HAP-1 (cell line): ENCODE measurements around the gene CIPC.

Experiments used
- DNase-seq, 2 experiments: peaks; one replicate each; pipeline ENCODE4 v3.0.0-alpha.2; 2016 to 2020; ENCODE audit warnings: low spot score in 2 of 2
- H3K27me3 ChIP-seq: fragments of 250-450 bp; sonication (Bioruptor Pico); 2 replicates; pipeline ENCODE4 v1.5.1; 2020; ENCODE audit warnings: low read depth, mild to moderate bottlenecking, moderate library complexity
- H3K36me3 ChIP-seq: fragments of 250-450 bp; sonication (Bioruptor Pico); replicated peaks from 2 replicates; pipeline ENCODE4 v1.5.1; 2020; ENCODE audit warnings: mild to moderate bottlenecking
- H3K4me1 ChIP-seq: fragments of 250-450 bp; sonication (Bioruptor Pico); 2 replicates; pipeline ENCODE4 v1.5.1; 2020; ENCODE audit warnings: mild to moderate bottlenecking
- H3K4me3 ChIP-seq: fragments of 250-450 bp; sonication (Bioruptor Pico); 2 replicates; pipeline ENCODE4 v1.5.1; 2020; ENCODE audit warnings: mild to moderate bottlenecking, moderate library complexity
- H3K9me3 ChIP-seq: fragments of 250-450 bp; sonication (Bioruptor Pico); 2 replicates; pipeline ENCODE4 v1.5.1; 2020; ENCODE audit warnings: mild to moderate bottlenecking, moderate library complexity
- in situ Hi-C: fragments of 300-500 bp; cut with MboI; formaldehyde crosslinking; loops from 3 replicates; pipeline ENCODE4 v1.14.3; 2020; ENCODE audit warnings: low sequenced_read_pairs, inconsistent platforms, mixed read lengths

CIPC gene

GRCh38 chr14:77064521-77065178 is 33.4 kb upstream of the CIPC start:
- Histone ChIP-seq H3K9me3 (no peaks in the 10 kb centered on the region), H3K4me3 (no peak overlapping the region), H3K27me3 (peaks cover 4% of the 10 kb centered on the region), H3K4me1 (no peaks in the 10 kb centered on the region), H3K36me3 (no peaks in the 10 kb centered on the region)
- in situ Hi-C loops, result no loop called here
- no peak for DNase-seq

DNA sequence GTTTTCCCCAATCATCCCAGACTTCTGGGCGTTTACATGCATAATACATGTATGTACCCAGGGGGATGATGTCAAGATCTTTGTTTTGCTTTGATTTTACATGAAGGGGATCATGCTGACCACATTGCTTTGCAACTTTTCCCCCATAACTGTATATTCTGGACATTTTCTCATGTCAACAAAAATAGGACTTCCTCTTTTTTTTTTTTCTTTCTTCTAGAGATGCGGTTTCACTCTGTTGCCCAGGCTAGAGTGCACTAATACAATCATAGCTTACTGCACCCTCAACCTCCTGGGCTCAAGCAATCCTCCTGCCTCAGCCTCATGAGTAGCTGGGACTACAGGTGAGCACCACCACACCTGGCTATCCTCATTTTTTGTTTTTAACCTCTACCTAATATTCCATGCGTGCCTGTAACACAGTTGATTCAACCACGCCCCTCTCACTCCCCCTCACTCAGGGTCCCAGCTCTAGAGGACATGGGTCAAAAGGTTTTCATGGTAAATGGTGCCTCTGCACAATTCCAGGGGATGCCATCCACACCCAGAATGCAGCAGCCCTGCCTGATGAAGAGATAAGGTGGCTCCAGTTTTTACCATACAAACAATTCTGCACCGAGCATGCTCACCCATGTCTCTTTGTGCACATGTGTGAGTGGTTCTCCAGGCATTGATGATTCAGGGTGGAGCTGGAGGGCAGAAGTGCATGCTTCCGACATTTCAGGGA is 32.0 kb upstream of the CIPC start:
- Histone ChIP-seq H3K4me1 (no peaks in the 10 kb centered on the region), H3K9me3 (no peaks in the 10 kb centered on the region), H3K4me3 (no peak overlapping the region), H3K36me3 (no peaks in the 10 kb centered on the region), H3K27me3 (peaks cover 4% of the 10 kb centered on the region)
- DNase-seq, result no peak
- in situ Hi-C loops, result no loop called here

DNA sequence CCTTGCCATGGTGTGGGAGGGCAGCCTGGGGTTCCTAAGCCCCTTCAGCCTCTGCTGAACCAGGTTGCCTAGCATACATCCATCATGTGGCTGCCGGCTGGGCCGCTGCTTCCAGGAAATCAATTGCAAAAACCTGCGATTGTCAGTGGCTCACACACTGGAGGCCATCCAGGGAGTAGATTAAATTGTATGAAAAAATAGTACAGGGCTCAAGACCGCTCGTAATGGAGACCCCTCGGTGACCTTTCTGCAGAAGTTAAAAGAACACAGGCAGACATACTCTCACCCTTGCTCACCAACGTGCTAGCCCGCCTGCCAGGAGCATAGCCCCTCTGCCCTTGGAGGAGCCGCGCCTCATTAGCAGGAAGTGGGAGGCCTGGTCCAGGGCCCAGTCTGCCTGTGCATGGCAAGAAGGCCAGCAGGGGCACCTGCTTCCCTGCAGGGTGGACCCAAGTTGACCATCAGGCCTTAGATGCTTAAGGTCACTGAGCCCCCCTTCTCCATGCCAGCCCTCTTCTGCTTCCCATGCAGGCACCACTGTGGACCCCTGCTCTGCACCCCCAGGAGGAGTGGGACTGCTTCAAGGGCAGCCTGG is 31.4 kb upstream of the CIPC start:
- Histone ChIP-seq H3K27me3 (peaks cover 4% of the 10 kb centered on the region), H3K9me3 (no peaks in the 10 kb centered on the region), H3K36me3 (no peaks in the 10 kb centered on the region), H3K4me1 (no peaks in the 10 kb centered on the region), H3K4me3 (no peak overlapping the region)
- no peak for DNase-seq
- in situ Hi-C loops, result no loop called here

DNA sequence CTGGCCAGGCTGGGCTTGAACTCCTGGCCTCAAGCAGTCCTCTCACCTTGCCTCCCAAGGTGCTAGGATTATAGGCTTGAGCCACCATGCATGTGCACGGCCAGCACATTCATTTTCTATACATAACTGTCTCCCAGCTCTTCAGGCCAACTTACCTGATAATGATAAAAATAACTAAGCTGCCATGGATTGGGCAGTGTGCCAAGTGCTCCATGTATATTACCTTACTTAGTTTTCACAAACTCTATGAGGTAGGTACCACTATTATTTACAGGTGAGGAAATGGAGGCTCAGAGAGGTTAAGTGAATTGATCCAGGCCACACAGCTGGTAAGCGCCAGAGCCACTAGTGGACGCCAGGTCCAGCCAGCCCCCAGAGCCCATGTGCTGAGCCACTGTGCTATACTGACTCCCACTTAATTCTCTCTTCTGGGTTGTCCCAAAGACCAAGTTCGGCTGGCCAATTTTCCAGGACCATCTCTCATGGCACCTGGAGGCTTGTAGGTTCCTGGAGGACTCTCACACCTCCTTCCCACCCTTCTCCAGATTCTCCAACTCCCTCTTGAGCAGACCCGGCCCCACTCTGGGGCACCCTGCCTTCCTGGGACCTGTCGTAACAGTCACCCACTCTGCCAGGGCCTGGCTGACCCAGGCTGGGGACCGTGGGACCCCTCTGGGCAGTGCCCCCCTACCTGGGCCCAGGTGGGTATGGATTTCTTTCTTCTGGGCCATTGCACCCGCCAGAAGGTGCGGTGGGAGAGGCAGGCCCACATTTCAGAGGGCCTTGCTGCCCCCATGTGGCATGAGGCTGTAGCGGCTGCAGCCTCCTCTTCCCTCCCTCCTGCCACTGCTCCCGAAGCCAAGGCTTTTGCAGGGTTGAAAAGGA is 30.2 kb upstream of the CIPC start:
- Histone ChIP-seq H3K4me3 (no peak overlapping the region), H3K27me3 (peaks cover 4% of the 10 kb centered on the region), H3K36me3 (no peaks in the 10 kb centered on the region), H3K9me3 (no peaks in the 10 kb centered on the region), H3K4me1 (no peaks in the 10 kb centered on the region)
- DNase-seq, result peak; percentile 60 to 76
- in situ Hi-C loops, result no loop called here

- H3K4me3 ChIP-seq, result no peak overlapping the region
- peaks cover 4% of the 10 kb centered on the region for H3K27me3 ChIP-seq
- H3K9me3 ChIP-seq, result no peaks in the 10 kb centered on the region
- DNase-seq, result no peak
- in situ Hi-C loops, result no loop called here
- no peaks in the 10 kb centered on the region for H3K4me1 ChIP-seq
- H3K36me3 ChIP-seq, result no peaks in the 10 kb centered on the region
Observed at GRCh38 chr14:77068517-77069200, 29.4 kb upstream of the CIPC start.

DNA sequence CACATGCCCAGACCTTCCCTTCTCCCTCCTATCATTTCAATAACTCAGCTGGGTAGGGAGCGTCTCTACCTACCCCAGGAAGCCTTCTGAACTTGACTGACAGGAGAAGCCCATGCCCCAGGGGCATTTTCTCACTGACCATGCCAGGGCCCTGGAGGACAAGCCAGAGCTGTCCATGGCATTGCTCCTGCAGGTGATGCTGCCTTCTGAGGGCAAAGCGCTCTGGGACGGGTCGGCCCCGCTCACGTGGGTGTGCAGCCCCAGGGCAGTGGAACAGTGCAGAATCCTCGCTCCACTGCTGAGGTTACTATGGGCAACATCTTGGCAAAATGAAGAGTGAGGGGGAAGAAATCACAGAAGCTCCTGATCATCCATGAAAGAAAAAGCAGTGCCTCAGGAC is 28.5 kb upstream of the CIPC start:
- DNase-seq, result no peak
- Histone ChIP-seq H3K4me3 (no peak overlapping the region), H3K9me3 (no peaks in the 10 kb centered on the region), H3K4me1 (no peaks in the 10 kb centered on the region), H3K27me3 (peaks cover 4% of the 10 kb centered on the region), H3K36me3 (no peaks in the 10 kb centered on the region)
- in situ Hi-C loops, result no loop called here

DNA sequence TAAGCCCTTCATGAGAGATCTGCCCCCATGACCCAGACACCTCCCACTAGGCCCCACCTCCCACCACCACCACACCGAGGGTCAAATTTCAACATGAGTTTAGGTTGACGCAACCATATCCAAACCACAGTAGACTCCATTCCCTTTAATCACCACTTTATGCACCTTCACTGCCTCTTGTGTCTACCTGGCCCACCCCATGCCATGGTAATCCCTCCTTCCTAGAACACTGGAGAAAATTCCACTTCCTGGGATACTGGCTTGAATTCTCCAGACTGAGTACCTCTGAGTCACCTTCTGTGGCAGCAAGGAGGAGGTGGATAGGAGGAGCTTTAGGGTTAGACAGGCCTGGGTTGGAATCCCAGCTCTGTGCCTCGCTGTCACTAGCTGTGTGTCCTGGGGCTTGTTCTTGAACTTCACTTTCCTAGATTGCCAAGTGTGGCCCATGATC is 26.1 kb upstream of the CIPC start:
- Histone ChIP-seq H3K4me1 (peaks cover 5% of the 10 kb centered on the region; the same call in 1 of the 2 replicates), H3K36me3 (no peaks in the 10 kb centered on the region), H3K9me3 (no peaks in the 10 kb centered on the region), H3K4me3 (no peak overlapping the region), H3K27me3 (peaks cover 4% of the 10 kb centered on the region)
- no peak for DNase-seq
- in situ Hi-C loops, result no loop called here

GRCh38 chr14:77074969-77075368 is 23.1 kb upstream of the CIPC start:
- in situ Hi-C loops, result no loop called here
- Histone ChIP-seq H3K9me3 (no peaks in the 10 kb centered on the region), H3K4me1 (peaks cover 5% of the 10 kb centered on the region; the same call in 1 of the 2 replicates), H3K27me3 (no peaks in the 10 kb centered on the region; the same call in 1 of the 2 replicates), H3K4me3 (no peak overlapping the region), H3K36me3 (no peaks in the 10 kb centered on the region)
- no peak for DNase-seq

- peaks cover 5% of the 10 kb centered on the region; the same call in 1 of the 2 replicates for H3K4me1 ChIP-seq
- no peaks in the 10 kb centered on the region for H3K36me3 ChIP-seq
- in situ Hi-C loops, result no loop called here
- H3K9me3 ChIP-seq, result no peaks in the 10 kb centered on the region
- H3K4me3 ChIP-seq, result no peak overlapping the region
- no peaks in the 10 kb centered on the region for H3K27me3 ChIP-seq
- DNase-seq, result peak in 1 of 2 experiments; percentile 17
Observed at GRCh38 chr14:77076113-77076631, 21.9 kb upstream of the CIPC start.

- H3K9me3 ChIP-seq, result no peaks in the 10 kb centered on the region
- in situ Hi-C loops, result no loop called here
- H3K4me1 ChIP-seq, result peaks cover 5% of the 10 kb centered on the region; the same call in 1 of the 2 replicates
- no peak overlapping the region for H3K4me3 ChIP-seq
- DNase-seq, result no peak
- no peaks in the 10 kb centered on the region for H3K27me3 ChIP-seq
- H3K36me3 ChIP-seq, result no peaks in the 10 kb centered on the region
Observed at GRCh38 chr14:77077040-77077439, 21.0 kb upstream of the CIPC start.

GRCh38 chr14:77082356-77082755 is 15.7 kb upstream of the CIPC start:
- Histone ChIP-seq H3K9me3 (no peaks in the 10 kb centered on the region), H3K36me3 (no peaks in the 10 kb centered on the region), H3K4me1 (peaks cover 12% of the 10 kb centered on the region), H3K4me3 (no peak overlapping the region), H3K27me3 (no peaks in the 10 kb centered on the region)
- in situ Hi-C loops, result no loop called here
- no peak for DNase-seq

GRCh38 chr14:77083082-77083481 is 15.0 kb upstream of the CIPC start:
- in situ Hi-C loops, result no loop called here
- H3K4me3 ChIP-seq, result no peak overlapping the region

GRCh38 chr14:77084985-77085384 is 13.1 kb upstream of the CIPC start:
- no peak for DNase-seq
- no peaks in the 10 kb centered on the region for H3K27me3 ChIP-seq
- no peak overlapping the region for H3K4me3 ChIP-seq
- in situ Hi-C loops, result no loop called here
- H3K9me3 ChIP-seq, result no peaks in the 10 kb centered on the region
- no peaks in the 10 kb centered on the region for H3K36me3 ChIP-seq
- H3K4me1 ChIP-seq, result peaks cover 12% of the 10 kb centered on the region

More at GRCh38 chr14:77083082-77083481, 15.0 kb upstream of the CIPC start:
- no peaks in the 10 kb centered on the region for H3K36me3 ChIP-seq
- H3K27me3 ChIP-seq, result no peaks in the 10 kb centered on the region
- no peak for DNase-seq
- no peaks in the 10 kb centered on the region for H3K9me3 ChIP-seq
- peaks cover 12% of the 10 kb centered on the region for H3K4me1 ChIP-seq
